Natural killer cell (primary cell): ENCODE results near the gene NUFIP2. TPM values are rescaled to one million over a fixed set of nuclear protein-coding genes. Genes with fewer than 3 reads are reported as not detected.

Source experiments
- ATAC-seq, 3 donors: fragments of 150-1000 bp in 2 of 3; fragments of 200-7000 bp in 1 of 3; cut with Tn5 transposase; 1 replicate in 1 of 3; 2 replicates in 2 of 3; pipeline ENCODE4 v1.10.0; 2021; ENCODE audit warnings: mild to moderate bottlenecking in 2 of 3, moderate library complexity in 2 of 3
- DNase-seq, 2 donors: peaks; one replicate each; pipeline versions ENCODE4 v3.0.0 to v3.0.0-alpha.2; 2013 to 2021; ENCODE audit warnings: mixed read lengths in 1 of 2
- H3K27ac ChIP-seq: one replicate; pipeline ENCODE4 v1.5.1; 2013; ENCODE audit warnings: mild to moderate bottlenecking, low read length
- H3K27me3 ChIP-seq: one replicate; pipeline ENCODE4 v1.6.1; 2013; ENCODE audit warnings: low read length; ENCODE audit not compliant: control insufficient read depth, insufficient read depth
- H3K36me3 ChIP-seq: one replicate; pipeline ENCODE4 v1.6.1; 2013; ENCODE audit warnings: low read length; ENCODE audit not compliant: control insufficient read depth, insufficient read depth
- H3K4me1 ChIP-seq: one replicate; pipeline ENCODE4 v1.6.1; 2013; ENCODE audit warnings: low read length; ENCODE audit not compliant: control insufficient read depth, insufficient read depth
- H3K4me3 ChIP-seq: one replicate; pipeline ENCODE4 v1.5.1; 2013; ENCODE audit warnings: low read length
- H3K9me3 ChIP-seq: one replicate; pipeline ENCODE4 v1.6.1; 2013; ENCODE audit warnings: low read length; ENCODE audit not compliant: control insufficient read depth, insufficient read depth
- H3K27ac Mint-ChIP-seq, 2 donors: one replicate each; pipeline ENCODE4 v1.8.0; 2022; ENCODE audit warnings: mild to moderate bottlenecking in 2 of 2, mixed read lengths in 2 of 2, moderate library complexity in 1 of 2
- H3K27me3 Mint-ChIP-seq, 2 donors: one replicate each; pipeline ENCODE4 v1.8.0; 2022; ENCODE audit warnings: low read depth in 2 of 2, mixed read lengths in 2 of 2
- H3K36me3 Mint-ChIP-seq: one replicate; pipeline ENCODE4 v1.8.0; 2022; ENCODE audit warnings: mixed read lengths
- H3K4me1 Mint-ChIP-seq, 2 donors: one replicate each; pipeline ENCODE4 v1.8.0; 2022; ENCODE audit warnings: mixed read lengths in 2 of 2
- H3K4me3 Mint-ChIP-seq: one replicate; pipeline ENCODE4 v1.8.0; 2022; ENCODE audit warnings: mild to moderate bottlenecking, moderate library complexity, mixed read lengths
- H3K9me3 Mint-ChIP-seq, 2 donors: one replicate each; pipeline ENCODE4 v1.8.0; 2022; ENCODE audit warnings: mixed read lengths in 2 of 2
- CTCF ChIP-seq: fragments of 200-600 bp; IDR thresholded peaks from one replicate; pipeline ENCODE4 v1.8.0; 2022; ENCODE audit warnings: antibody characterized with exemption
- WGBS: methylation state at CpG from one replicate; pipeline ENCODE4 v1.1.7; 2013; ENCODE audit warnings: missing lambda C conversion rate; ENCODE audit not compliant: insufficient coverage; 5-methylcytosine and 5-hydroxymethylcytosine counted together
- intact Hi-C: fragments of 100-400 bp; cut with micrococcal nuclease; formaldehyde crosslinking; loops from one replicate; pipeline ENCODE4 v1.14.2; 2022
- total RNA-seq, 4 donors: library from RNA; stranded (reverse); fragments of 120-200 nt in 1 of 4; gene quantifications; one replicate each; pipeline versions ENCODE4 v1.2.3 to v1.2.4, GENCODE V29; 2013 to 2022

NUFIP2 gene
- total RNA-seq, 3 donors from 2014 or later (not counting 1 experiment from before 2014, with no cell fraction given): 79.2 to 112 (median 95.0) TPM

- Histone ChIP-seq H3K4me1 (no peaks in the 10 kb centered on the region), H3K4me3 (no peak overlapping the region), H3K27me3 (no peaks in the 10 kb centered on the region), H3K9me3 (no peaks in the 10 kb centered on the region), H3K27ac (no peak overlapping the region), H3K36me3 (no peaks in the 10 kb centered on the region)
- WGBS: 56% methylated on average over 1 of the region's 1 CpG
- H3K27ac Mint-ChIP-seq: no peak overlapping the region
- H3K9me3 Mint-ChIP-seq: no peaks in the 10 kb centered on the region
- ATAC-seq (no peak), DNase-seq (no peak)
- H3K36me3 Mint-ChIP-seq: no peaks in the 10 kb centered on the region
- no peaks in the 10 kb centered on the region for H3K27me3 Mint-ChIP-seq
- no peak for TF ChIP-seq CTCF
- no peaks in the 10 kb centered on the region for H3K4me1 Mint-ChIP-seq
- H3K4me3 Mint-ChIP-seq: no peak overlapping the region
- intact Hi-C loops: no loop called here
Measured at GRCh38 chr17:29331708-29332085, 37.7 kb upstream of the NUFIP2 start.

- Histone ChIP-seq H3K27ac (no peak overlapping the region), H3K4me1 (no peaks in the 10 kb centered on the region), H3K36me3 (no peaks in the 10 kb centered on the region), H3K27me3 (no peaks in the 10 kb centered on the region), H3K4me3 (no peak overlapping the region), H3K9me3 (no peaks in the 10 kb centered on the region)
- H3K4me1 Mint-ChIP-seq: no peaks in the 10 kb centered on the region
- no peak overlapping the region for H3K4me3 Mint-ChIP-seq
- H3K36me3 Mint-ChIP-seq: no peaks in the 10 kb centered on the region
- no peaks in the 10 kb centered on the region for H3K9me3 Mint-ChIP-seq
- H3K27ac Mint-ChIP-seq: no peak overlapping the region
- WGBS: 77% methylated on average over 3 of the region's 3 CpGs
- TF ChIP-seq CTCF: no peak
- intact Hi-C loops: no loop called here
- ATAC-seq (no peak), DNase-seq (no peak)
- H3K27me3 Mint-ChIP-seq: no peaks in the 10 kb centered on the region
Measured at GRCh38 chr17:29331075-29331707, 37.2 kb upstream of the NUFIP2 start.

- 94% methylated on average over 2 of the region's 5 CpGs for WGBS
- Mint-ChIP-seq H3K27ac (no peak overlapping the region), H3K4me1 (no peaks in the 10 kb centered on the region), H3K27me3 (no peaks in the 10 kb centered on the region), H3K9me3 (no peaks in the 10 kb centered on the region), H3K4me3 (no peak overlapping the region), H3K36me3 (no peaks in the 10 kb centered on the region)
- no peaks in the 10 kb centered on the region for H3K9me3 ChIP-seq
- no peaks in the 10 kb centered on the region for H3K36me3 ChIP-seq
- no peak for DNase-seq
- no peaks in the 10 kb centered on the region for H3K4me1 ChIP-seq
- ATAC-seq: no peak
- intact Hi-C loops: no loop called here
- TF ChIP-seq CTCF: no peak
- H3K27me3 ChIP-seq: no peaks in the 10 kb centered on the region
- H3K4me3 ChIP-seq: no peak overlapping the region
- H3K27ac ChIP-seq: no peak overlapping the region
Measured at GRCh38 chr17:29327412-29327811, 33.5 kb upstream of the NUFIP2 start.
